ENCODE measurements around the gene FUCA2.
"Not testable (repeated sequence)": the region's sequence is repeated elsewhere in the genome, so short reads cannot be mapped to it uniquely, and the experiment has no call there.

The FUCA2 gene

DNA sequence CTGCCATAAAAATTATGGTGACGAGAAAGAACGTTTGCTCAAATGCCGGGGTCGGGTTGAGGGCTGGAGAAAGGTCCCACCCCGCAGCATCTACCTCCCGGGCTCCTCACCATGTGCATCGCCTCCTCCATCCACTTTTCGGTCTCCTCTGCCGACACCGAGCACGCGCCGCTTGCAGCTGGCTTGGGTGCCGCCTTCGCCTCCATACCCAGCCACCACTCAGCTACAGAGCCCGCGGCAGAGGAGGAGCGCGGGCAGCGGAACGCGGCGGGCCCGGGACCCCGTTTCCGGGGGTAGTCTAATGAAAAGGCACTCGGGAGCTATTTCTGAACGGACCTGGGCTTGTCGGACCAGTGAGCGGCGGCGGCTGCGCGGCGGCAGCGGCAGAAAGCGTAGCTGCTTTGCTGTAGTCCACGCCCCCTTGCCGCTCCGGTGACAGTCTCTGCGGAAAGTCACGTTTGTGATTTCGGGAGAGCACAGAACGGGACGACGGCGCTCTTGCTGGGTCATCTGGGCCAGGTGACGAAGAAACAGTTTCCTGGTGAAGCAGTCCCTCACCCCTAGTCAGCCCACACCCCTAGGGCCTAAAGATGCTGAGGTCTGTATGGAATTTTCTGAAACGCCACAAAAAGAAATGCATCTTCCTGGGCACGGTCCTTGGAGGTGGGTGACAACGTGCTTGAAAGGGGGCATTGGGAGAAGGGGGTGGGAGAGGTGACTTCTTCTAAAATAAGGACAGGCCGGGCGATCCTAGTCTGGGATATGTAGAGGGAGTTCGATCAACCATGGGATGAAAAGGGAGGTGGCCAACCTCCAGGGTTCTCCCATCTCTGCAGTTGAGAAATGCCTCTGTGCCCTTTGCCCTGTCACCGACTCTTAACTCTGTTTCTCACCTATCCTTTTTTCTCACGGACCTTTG lies 60.8 kb downstream of the FUCA2 start, which contains the start of the genes ADAT2 and PEX3:
Gene ADAT2 (minus strand): TSS at position 243 of the 919 bp plus-strand sequence. CDS start 37 bp downstream, at position 206.
Gene PEX3 (plus strand): TSS at position 353 of the 919 bp plus-strand sequence. CDS start 238 bp downstream, at position 591.
- H3K9me3 ChIP-seq (ENCODE audit: control insufficient read depth in 5 of 5, low read length in 5 of 5): no peaks in the 10 kb centered on the region
- H3K4me1 ChIP-seq (ENCODE audit: control insufficient read depth in 5 of 5, insufficient read depth in 5 of 5, low read length in 5 of 5): peaks cover 0 to 28% (median 24%) of the 10 kb centered on the region in 5 donors
- H3K9ac ChIP-seq (ENCODE audit: low read length in 5 of 5): peak within 1 kb of the TSS; percentile 75 to 95 (median 93)
- no peaks in the 10 kb centered on the region for H3K27me3 ChIP-seq (ENCODE audit: control insufficient read depth in 5 of 5, insufficient read depth in 4 of 5, low read length in 5 of 5)
- H3K4me3 ChIP-seq (ENCODE audit: low read depth in 1 of 5, low read length in 5 of 5): peak within 1 kb of the TSS; percentile 89 to 98 (median 93)
- H3K27ac ChIP-seq (ENCODE audit: low read depth, low read length): peak within 1 kb of the TSS; percentile 73
- H3K36me3 ChIP-seq (ENCODE audit: control insufficient read depth in 5 of 5, insufficient read depth in 5 of 5, low read length in 5 of 5): peaks cover 0 to 4% (median 3%) of the 10 kb centered on the region in 5 donors

DNA sequence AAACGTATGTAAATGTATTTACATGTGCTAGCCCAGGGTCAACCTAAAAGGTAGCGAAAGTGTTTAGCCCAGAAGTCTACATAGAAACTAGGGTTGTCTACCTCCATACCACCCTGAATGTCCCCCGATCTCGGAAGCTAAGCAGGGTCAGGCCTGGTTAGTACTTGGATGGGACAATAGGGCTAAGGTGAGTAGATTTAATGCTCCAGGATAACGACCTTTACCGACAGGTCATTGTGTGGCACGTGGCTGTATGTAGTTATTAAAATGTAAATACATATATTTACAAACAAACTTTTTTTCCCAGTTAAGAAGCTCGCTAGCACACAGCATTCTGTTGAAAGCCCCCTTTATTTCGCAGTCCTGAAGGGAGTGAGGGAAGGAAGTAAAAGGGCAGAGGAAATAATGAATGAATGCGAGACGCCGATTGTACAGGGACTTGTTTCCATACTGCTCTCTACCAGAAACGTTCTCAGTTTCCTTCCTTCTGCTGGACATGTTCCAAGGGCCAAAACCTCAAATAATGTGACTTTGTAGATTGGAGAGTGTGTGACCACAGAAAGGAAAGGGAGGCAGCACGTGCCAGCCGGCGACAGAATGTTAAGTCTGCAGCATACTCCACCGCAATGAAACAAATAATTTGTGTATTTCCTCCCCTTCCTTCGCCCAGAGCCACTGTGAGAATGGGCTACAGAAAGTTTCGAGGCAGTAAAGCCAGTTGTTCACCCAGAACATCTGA lies 61.6 kb downstream of the FUCA2 start:
- Histone ChIP-seq H3K9me3 (ENCODE audit: control insufficient read depth in 5 of 5, low read length in 5 of 5) (no peaks in the 10 kb centered on the region), H3K4me1 (ENCODE audit: control insufficient read depth in 5 of 5, insufficient read depth in 5 of 5, low read length in 5 of 5) (peaks cover 0 to 28% (median 24%) of the 10 kb centered on the region in 5 donors), H3K9ac (ENCODE audit: low read length in 5 of 5) (peak overlapping the region; percentile 62 to 95 (median 93)), H3K27ac (ENCODE audit: low read depth, low read length) (peak overlapping the region; percentile 73), H3K27me3 (ENCODE audit: control insufficient read depth in 5 of 5, insufficient read depth in 4 of 5, low read length in 5 of 5) (no peaks in the 10 kb centered on the region), H3K36me3 (ENCODE audit: control insufficient read depth in 5 of 5, insufficient read depth in 5 of 5, low read length in 5 of 5) (peaks cover 0 to 4% (median 3%) of the 10 kb centered on the region in 5 donors), H3K4me3 (ENCODE audit: low read depth in 1 of 5, low read length in 5 of 5) (peak overlapping the region; percentile 89 to 98 (median 93))

DNA sequence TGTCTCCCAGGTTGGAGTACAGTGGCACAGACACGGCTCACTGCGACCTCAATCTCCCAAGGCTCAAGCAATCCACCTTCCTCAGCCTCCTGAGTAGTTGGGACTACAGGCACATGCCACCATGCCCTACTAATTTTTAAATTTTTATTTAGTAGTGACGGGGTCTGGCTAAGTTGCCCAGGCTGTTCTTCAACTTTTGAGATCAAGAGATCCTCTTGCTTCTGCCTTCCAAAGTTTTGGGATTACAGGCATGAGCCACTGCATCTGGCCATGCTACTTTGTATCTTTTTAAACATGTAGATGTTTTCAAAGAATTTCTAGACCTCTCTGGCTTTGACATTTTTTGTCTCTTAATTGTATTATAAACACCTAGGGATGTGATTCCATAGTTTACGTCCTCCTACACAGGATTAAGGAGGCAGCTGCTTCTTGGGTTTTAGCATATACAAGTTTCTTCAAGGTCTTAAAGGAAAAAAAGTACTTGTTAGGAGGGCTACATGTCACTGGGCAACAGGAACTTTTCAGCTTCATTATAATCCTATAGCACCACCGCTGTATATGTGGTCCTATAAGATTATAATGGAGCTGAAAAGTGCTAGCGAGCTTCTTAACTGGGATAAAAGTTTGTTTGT lies 62.3 kb downstream of the FUCA2 start:
- Histone ChIP-seq H3K9ac (ENCODE audit: low read length in 5 of 5) (peak overlapping the region; percentile 62 to 95 (median 93)), H3K4me3 (ENCODE audit: low read depth in 1 of 5, low read length in 5 of 5) (peak overlapping the region; percentile 89 to 98 (median 93)), H3K36me3 (ENCODE audit: control insufficient read depth in 5 of 5, insufficient read depth in 5 of 5, low read length in 5 of 5) (peaks cover 0 to 4% (median 0%) of the 10 kb centered on the region in 5 donors), H3K27ac (ENCODE audit: low read depth, low read length) (no peak overlapping the region), H3K9me3 (ENCODE audit: control insufficient read depth in 5 of 5, low read length in 5 of 5) (no peaks in the 10 kb centered on the region), H3K4me1 (ENCODE audit: control insufficient read depth in 5 of 5, insufficient read depth in 5 of 5, low read length in 5 of 5) (peaks cover 0 to 28% (median 24%) of the 10 kb centered on the region in 5 donors), H3K27me3 (ENCODE audit: control insufficient read depth in 5 of 5, insufficient read depth in 4 of 5, low read length in 5 of 5) (no peaks in the 10 kb centered on the region)

DNA sequence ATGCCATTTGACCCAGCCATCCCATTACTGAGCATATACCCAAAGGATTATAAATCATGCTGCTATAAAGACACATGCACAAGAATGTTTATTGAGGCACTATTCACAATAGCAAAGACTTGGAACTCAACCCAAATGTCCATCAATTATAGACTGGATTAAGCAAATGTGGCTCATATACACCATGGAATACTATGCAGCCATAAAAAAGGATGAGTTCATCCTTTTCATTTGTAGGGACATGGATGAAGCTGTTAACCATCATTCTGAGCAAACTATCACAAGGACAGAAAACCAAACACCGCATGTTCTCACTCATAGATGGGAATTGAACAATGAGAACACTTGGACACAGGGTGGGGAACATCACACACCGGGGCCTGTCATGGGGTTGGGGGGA lies 63.7 kb downstream of the FUCA2 start:
- H3K4me3 ChIP-seq (ENCODE audit: low read depth in 1 of 5, low read length in 5 of 5); H3K36me3 ChIP-seq (ENCODE audit: control insufficient read depth in 5 of 5, insufficient read depth in 5 of 5, low read length in 5 of 5); H3K27me3 ChIP-seq (ENCODE audit: control insufficient read depth in 5 of 5, insufficient read depth in 4 of 5, low read length in 5 of 5); H3K27ac ChIP-seq (ENCODE audit: low read depth, low read length); H3K9ac ChIP-seq (ENCODE audit: low read length in 5 of 5); H3K9me3 ChIP-seq (ENCODE audit: control insufficient read depth in 5 of 5, low read length in 5 of 5): not testable (repeated sequence)
- peaks cover 0 to 28% (median 24%) of the 10 kb centered on the region in 5 donors for H3K4me1 ChIP-seq (ENCODE audit: control insufficient read depth in 5 of 5, insufficient read depth in 5 of 5, low read length in 5 of 5)

Measured in subcutaneous abdominal adipose tissue (tissue), 5 donors.